ENCODE measurements around the gene ETV3. TPM values are rescaled to one million over a fixed set of nuclear protein-coding genes. Genes with fewer than 3 reads are reported as not detected.

Gene ETV3
- polyA plus RNA-seq, 10 donors = 13.1 to 20.7 (median 15.8) TPM

GRCh38 chr1:157141212-157141855 is 3.1 kb upstream of the ETV3 start:
- DNase-seq = no peak

GRCh38 chr1:157140063-157140588 is 1.9 kb upstream of the ETV3 start:
- no peak for DNase-seq

- peak in 1 of 3 donors; percentile 51 for DNase-seq
These were observed 989 bp upstream of the ETV3 start for GRCh38 chr1:157139052-157139715.

- DNase-seq = peak in 1 of 3 donors; percentile 21
These were observed 581 bp downstream of the ETV3 start for GRCh38 chr1:157137408-157138219.

GRCh38 chr1:157137046-157137407 is 1.2 kb downstream of the ETV3 start:
- DNase-seq = peak in 1 of 3 donors; percentile 27

- DNase-seq = no peak
These were observed 2.1 kb downstream of the ETV3 start for GRCh38 chr1:157136133-157136532.

- DNase-seq = no peak
These were observed 2.5 kb downstream of the ETV3 start for GRCh38 chr1:157135646-157136045.

- no peak for DNase-seq
These were observed 3.1 kb downstream of the ETV3 start for GRCh38 chr1:157135070-157135469.

- DNase-seq = no peak
These were observed 3.8 kb downstream of the ETV3 start for GRCh38 chr1:157134442-157134841.

GRCh38 chr1:157133426-157133825 is 4.8 kb downstream of the ETV3 start:
- DNase-seq = no peak

GRCh38 chr1:157132616-157133167 is 5.5 kb downstream of the ETV3 start:
- DNase-seq = no peak

- no peak for DNase-seq
These were observed 6.1 kb downstream of the ETV3 start for GRCh38 chr1:157132111-157132510.

- no peak for DNase-seq
These were observed 6.9 kb downstream of the ETV3 start for GRCh38 chr1:157131281-157131680.

GRCh38 chr1:157124855-157125254 is 13.3 kb downstream of the ETV3 start:
- DNase-seq = no peak

GRCh38 chr1:157119448-157119847 is 18.7 kb downstream of the ETV3 start:
- no peak for DNase-seq

- no peak for DNase-seq
These were observed 19.2 kb downstream of the ETV3 start for GRCh38 chr1:157119008-157119407.

GRCh38 chr1:157117527-157118057 is 20.6 kb downstream of the ETV3 start:
- DNase-seq = peak in 1 of 3 donors; percentile 17

- no peak for DNase-seq
These were observed 21.5 kb downstream of the ETV3 start for GRCh38 chr1:157116737-157117103.

- no peak for DNase-seq
These were observed 22.1 kb downstream of the ETV3 start for GRCh38 chr1:157115851-157116736.

- no peak for DNase-seq
These were observed 22.8 kb downstream of the ETV3 start for GRCh38 chr1:157115429-157115838.

Data from muscle of back (tissue), 11 donors.